ENCODE data around the gene LINGO3. TPM values are rescaled to one million over a fixed set of nuclear protein-coding genes. Genes with fewer than 3 reads are reported as not detected.
A peak's percentile ranks its signal among the peaks of the same experiment; 100 is the strongest.

LINGO3 gene
- total and polyA plus RNA-seq, 2 of the 8 experiments (the other 6 are each of a cell fraction or from before 2014, with no cell fraction given): 0.59 TPM; not detected in 1

DNA sequence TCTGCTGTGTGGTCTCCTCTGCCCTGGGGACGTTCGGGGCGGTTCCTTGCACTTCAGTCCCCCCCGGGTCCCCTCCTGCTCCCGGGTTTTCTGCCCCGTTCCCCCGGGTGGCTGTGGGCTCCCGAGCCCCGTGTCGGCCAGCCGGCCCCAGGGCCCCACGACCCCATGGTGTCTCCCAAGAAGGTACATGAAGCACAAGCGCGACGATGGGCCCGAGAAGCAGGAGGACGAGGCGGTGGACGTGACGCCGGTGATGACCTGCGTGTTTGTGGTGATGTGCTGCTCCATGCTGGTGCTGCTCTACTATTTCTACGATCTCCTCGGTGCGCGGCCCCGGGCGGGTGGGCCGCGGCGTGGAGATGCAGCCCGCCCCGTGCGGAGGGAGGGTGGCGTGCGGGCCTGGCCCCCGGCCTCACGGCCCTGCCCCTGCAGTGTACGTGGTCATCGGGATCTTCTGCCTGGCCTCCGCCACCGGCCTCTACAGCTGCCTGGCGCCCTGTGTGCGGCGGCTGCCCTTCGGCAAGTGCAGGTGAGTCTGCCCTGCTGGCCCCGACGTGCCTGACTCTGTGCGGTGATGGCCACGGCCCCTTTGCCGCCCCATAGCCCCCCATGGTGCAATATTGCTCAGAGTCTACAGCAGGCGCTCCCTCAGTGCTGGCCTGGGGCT, 31.8 kb upstream of the LINGO3 start:
- no peak overlapping the region for H2BK12ac ChIP-seq (ENCODE audit: low read depth, low read length)
- H3K36me3 ChIP-seq (ENCODE audit: control insufficient read depth in 2 of 4, insufficient read depth in 4 of 4, low read length in 3 of 4): peaks cover 2 to 23% (median 6%) of the 10 kb centered on the region in 4 experiments; a peak in 3 of 8 replicates
- no peak for FAIRE-seq
- H2BK120ac ChIP-seq (replicated peaks; ENCODE audit: low read depth, low read length): no peak overlapping the region
- no peak overlapping the region for H3K27ac ChIP-seq (ENCODE audit: low read depth, low read length)
- peaks cover 0 to 5% of the 10 kb centered on the region in 2 experiments; a peak in 1 of 4 replicates for H3K9me3 ChIP-seq (ENCODE audit: insufficient read depth in 2 of 2, low read depth in 1 of 2, low read length in 1 of 2)
- peaks cover 9 to 20% of the 10 kb centered on the region in 2 experiments for H3K79me2 ChIP-seq (ENCODE audit: control insufficient read depth in 1 of 2, insufficient read depth in 2 of 2, low read length in 2 of 2)
- no peak overlapping the region for H2AFZ ChIP-seq (ENCODE audit: low read length)
- no peak overlapping the region for H4K5ac ChIP-seq (ENCODE audit: insufficient read length, low read depth, low read length)
- H3K18ac ChIP-seq (ENCODE audit: extremely low read depth, low read length): no peak overlapping the region
- no peak overlapping the region for H2BK20ac ChIP-seq (ENCODE audit: low read length)
- peaks cover 0 to 8% (median 2%) of the 10 kb centered on the region in 4 experiments; a peak in 4 of 7 replicates for H3K4me1 ChIP-seq (replicated peaks in 1 of 4; ENCODE audit: control insufficient read depth in 3 of 4, insufficient read depth in 4 of 4, low read length in 3 of 4)
- no peak overlapping the region for H2AK5ac ChIP-seq (ENCODE audit: low read depth, low read length)
- no peak overlapping the region for H3K9ac ChIP-seq (replicated peaks in 1 of 4; ENCODE audit: extremely low read depth in 1 of 4, low read depth in 3 of 4, low read length in 3 of 4)
- no peak overlapping the region for H2BK5ac ChIP-seq (ENCODE audit: low read depth, low read length)
- peaks cover 9 to 25% of the 10 kb centered on the region in 2 experiments for H4K20me1 ChIP-seq (replicated peaks in 1 of 2; ENCODE audit: control insufficient read depth in 1 of 2, insufficient read depth in 2 of 2, low read length in 2 of 2)
- no peak overlapping the region for H3K14ac ChIP-seq (ENCODE audit: insufficient read length)
- TF ChIP-seq RNF2 (IDR thresholded peaks at IDR 0.05; ENCODE audit: borderline replicate concordance, low read depth, low read length, missing control alignments, poor library complexity, severe bottlenecking): no peak
- no peak for TF ChIP-seq JUND (IDR thresholded peaks at IDR 0.05; ENCODE audit: low read length)
- TF ChIP-seq TAF1 (IDR thresholded peaks at IDR 0.05; ENCODE audit: low read depth, low read length): no peak
- no peak for TF ChIP-seq SIN3A (conservative IDR thresholded peaks at IDR 0.05 in 1 of 2, IDR thresholded peaks at IDR 0.05 in 1 of 2; ENCODE audit: low read depth in 1 of 2, low read length in 2 of 2)
- TF ChIP-seq RAD21 (IDR thresholded peaks at IDR 0.05 in 1 of 2, conservative IDR thresholded peaks at IDR 0.05 in 1 of 2; ENCODE audit: low read depth in 2 of 2, low read length in 2 of 2): no peak
- TF ChIP-seq KDM4A (IDR thresholded peaks at IDR 0.05; ENCODE audit: low read depth, low read length, severe bottlenecking): no peak
- POLR2A ChIA-PET (ENCODE audit: partially characterized antibody): interaction anchor here (0.5 to 3.1 kb wide), 2 partner anchors 11 to 12 kb away, joined by 4 to 11 read pairs; partner anchors contain the start of genes LSM7 and SPPL2B
- H3K56ac ChIP-seq (replicated peaks; ENCODE audit: insufficient read length, low read depth, low read length): no peak overlapping the region
- no peak overlapping the region for H3K23ac ChIP-seq (ENCODE audit: insufficient read length)
- no peak for DNase-seq (ENCODE audit: low read depth in 1 of 2, low spot score in 2 of 2)
- H3K23me2 ChIP-seq (ENCODE audit: low read depth, low read length): peaks cover 3% of the 10 kb centered on the region; the same call in 1 of the 2 replicates
- CTCF ChIA-PET (ENCODE audit: partially characterized antibody): interaction anchor here (1.5 kb wide), 1 partner anchor 16 kb away, joined by 5 read pairs; no protein-coding TSS in a partner anchor
- no peak overlapping the region for H3K4me3 ChIP-seq (ENCODE audit: extremely low read depth in 1 of 4, insufficient read depth in 2 of 4, low read depth in 3 of 4, low read length in 4 of 4)
- H4K91ac ChIP-seq (replicated peaks; ENCODE audit: insufficient read length, low read length): no peak overlapping the region
- no peaks in the 10 kb centered on the region for H3K27me3 ChIP-seq (replicated peaks in 1 of 4; ENCODE audit: control insufficient read depth in 3 of 4, extremely low read depth in 1 of 4, insufficient read depth in 3 of 4, low read length in 3 of 4)
- peak overlapping the region; percentile 51; the same call in 1 of the 2 replicates for H4K8ac ChIP-seq (ENCODE audit: extremely low read depth, insufficient read depth, low read length)
- H2BK15ac ChIP-seq (ENCODE audit: low read length): no peak overlapping the region
- H3K4ac ChIP-seq (replicated peaks; ENCODE audit: insufficient read length, low read depth, low read length): no peak overlapping the region
- H3K4me2 ChIP-seq (ENCODE audit: insufficient read depth in 1 of 2, low read depth in 2 of 2, low read length in 2 of 2): no peak overlapping the region
- WGBS, 2 experiments (ENCODE audit: extremely low coverage in 1 of 2, insufficient coverage in 1 of 2, insufficient read length in 1 of 2, insufficient replicate concordance in 2 of 2, low coverage in 1 of 2, low lambda C conversion rate in 2 of 2, missing lambda C conversion rate in 1 of 2): 90% methylated on average over 40 of the region's 52 CpGs; no CpG with 5 or more reads in 1 of the 2 experiments
- peaks cover 22% of the 10 kb centered on the region for H3K79me1 ChIP-seq (ENCODE audit: low read depth, low read length)
